AG09319 (cell line): ENCODE data around the gene MBTPS1.

ENCODE experiments used
- DNase-seq: peaks from one replicate; pipeline ENCODE4 v3.0.0-alpha.2; 2010; ENCODE audit warnings: low read depth; ENCODE audit errors: extremely low read depth
- CTCF ChIP-seq: IDR thresholded peaks from 2 replicates; pipeline ENCODE4 v1.5.1; 2011; ENCODE audit warnings: low read depth, mild to moderate bottlenecking, inconsistent platforms, low read length, moderate library complexity

The MBTPS1 gene

GRCh38 chr16:84062734-84063640, 53.8 kb downstream of the MBTPS1 start:
- TF ChIP-seq CTCF, result peak; percentile 94
- peak; percentile 38 for DNase-seq

GRCh38 chr16:84061236-84061819, 55.4 kb downstream of the MBTPS1 start:
- no peak for DNase-seq
- TF ChIP-seq CTCF, result no peak

- no peak for TF ChIP-seq CTCF
- DNase-seq, result no peak
Measured at GRCh38 chr16:84059946-84060901, 56.5 kb downstream of the MBTPS1 start.

- no peak for DNase-seq
- no peak for TF ChIP-seq CTCF
Measured at GRCh38 chr16:84059111-84059510, 57.6 kb downstream of the MBTPS1 start.

GRCh38 chr16:84058664-84059063, 58.1 kb downstream of the MBTPS1 start:
- no peak for TF ChIP-seq CTCF
- no peak for DNase-seq

GRCh38 chr16:84058211-84058610, 58.5 kb downstream of the MBTPS1 start:
- no peak for TF ChIP-seq CTCF
- no peak for DNase-seq
